Activated CD4-positive, alpha-beta T cell treated with anti-CD3 and anti-CD28 coated beads for 48 hours (primary cell): ENCODE results near the gene FRY.
"Not testable (repeated sequence)": the region's sequence is repeated elsewhere in the genome, so short reads cannot be mapped to it uniquely, and the experiment has no call there.

ENCODE experiments used
- DNase-seq: peaks from one replicate; pipeline ENCODE4 v3.0.0-alpha.2; 2020

Gene FRY

GRCh38 chr13:32031025-32031814 lies at the start of gene FRY:
Gene FRY, plus strand, starts transcription at chr13:32031774. Its CDS starts 22 bp downstream, at chr13:32031796.
- DNase-seq: peak; percentile 55

DNA sequence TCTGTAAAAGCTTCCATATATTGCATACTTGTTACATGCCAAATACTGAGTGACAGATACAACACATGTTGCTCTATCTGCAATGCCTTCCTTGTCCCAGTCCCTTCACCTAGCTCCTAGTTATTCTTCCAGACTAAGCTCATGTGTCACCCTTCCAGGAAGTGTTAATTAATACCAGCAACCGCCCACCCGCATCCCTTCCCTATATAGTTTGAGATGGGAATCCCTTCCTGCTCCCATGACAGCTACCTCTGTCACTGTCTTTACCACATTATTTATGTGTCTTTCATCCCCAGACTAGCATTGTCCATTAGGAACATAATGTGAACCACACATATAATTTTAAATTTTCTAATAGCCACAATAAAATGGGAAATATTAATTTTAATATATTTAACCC lies 49.5 kb upstream of the FRY start:
- no peak for DNase-seq

DNA sequence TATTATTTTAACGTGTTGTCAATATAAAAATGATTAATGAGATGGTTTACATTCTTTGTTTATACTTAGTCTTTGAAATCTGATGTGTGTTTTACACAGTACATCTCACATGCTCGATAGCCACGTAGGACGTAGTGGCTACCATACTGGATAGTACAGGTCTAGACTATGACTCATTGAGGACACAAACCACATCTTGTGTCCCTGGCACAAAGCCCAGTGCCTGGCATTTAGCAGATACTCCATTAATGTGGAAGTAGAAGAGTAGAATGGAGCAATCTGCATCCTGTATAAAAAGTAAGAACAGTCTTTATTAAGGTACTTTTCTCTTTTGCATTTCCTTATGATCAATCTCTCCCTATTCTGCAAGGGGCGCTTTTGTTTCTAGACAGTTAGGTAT lies 49.0 kb upstream of the FRY start:
- DNase-seq: no peak

GRCh38 chr13:31983696-31984095 lies 47.9 kb upstream of the FRY start:
- not testable (repeated sequence) for DNase-seq

- not testable (repeated sequence) for DNase-seq
These were observed 47.2 kb upstream of the FRY start for GRCh38 chr13:31984388-31984787.

DNA sequence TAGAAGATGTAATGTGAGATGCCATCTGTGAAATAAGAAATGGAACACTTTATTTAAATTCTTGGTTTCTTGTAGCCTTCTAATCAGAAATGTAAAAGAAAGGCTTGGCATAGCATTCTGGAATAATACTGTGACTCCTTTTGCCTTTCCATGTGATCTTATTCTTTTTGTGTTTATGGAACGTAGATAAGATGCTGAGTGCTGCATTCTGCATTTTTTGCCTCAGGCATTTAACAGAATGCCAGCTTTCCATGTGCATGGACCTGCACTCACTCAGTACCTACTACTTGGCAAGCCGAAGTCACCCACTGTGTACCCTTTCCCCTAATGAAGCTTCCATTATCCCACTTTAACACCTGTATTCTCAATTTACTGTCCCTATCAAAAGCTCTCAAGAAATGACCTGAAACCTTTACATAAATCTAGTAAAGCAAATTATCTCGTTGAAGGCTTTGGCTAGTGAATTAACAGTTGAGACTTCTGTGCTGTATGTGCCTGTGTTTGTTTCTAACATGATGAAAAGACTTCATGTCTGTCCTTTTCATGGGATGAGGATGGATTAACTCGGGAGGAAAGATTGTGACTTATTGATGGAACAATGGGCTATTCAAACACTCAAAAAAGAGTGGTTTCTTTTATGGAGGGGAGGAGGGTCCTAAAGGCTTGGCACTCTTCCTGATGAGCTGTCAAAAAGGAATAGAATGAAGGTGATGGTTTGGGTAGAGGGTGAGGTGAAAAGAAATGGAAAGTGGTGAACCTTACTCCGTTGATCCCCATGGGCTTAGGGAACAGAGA lies 44.7 kb upstream of the FRY start:
- DNase-seq: no peak

DNA sequence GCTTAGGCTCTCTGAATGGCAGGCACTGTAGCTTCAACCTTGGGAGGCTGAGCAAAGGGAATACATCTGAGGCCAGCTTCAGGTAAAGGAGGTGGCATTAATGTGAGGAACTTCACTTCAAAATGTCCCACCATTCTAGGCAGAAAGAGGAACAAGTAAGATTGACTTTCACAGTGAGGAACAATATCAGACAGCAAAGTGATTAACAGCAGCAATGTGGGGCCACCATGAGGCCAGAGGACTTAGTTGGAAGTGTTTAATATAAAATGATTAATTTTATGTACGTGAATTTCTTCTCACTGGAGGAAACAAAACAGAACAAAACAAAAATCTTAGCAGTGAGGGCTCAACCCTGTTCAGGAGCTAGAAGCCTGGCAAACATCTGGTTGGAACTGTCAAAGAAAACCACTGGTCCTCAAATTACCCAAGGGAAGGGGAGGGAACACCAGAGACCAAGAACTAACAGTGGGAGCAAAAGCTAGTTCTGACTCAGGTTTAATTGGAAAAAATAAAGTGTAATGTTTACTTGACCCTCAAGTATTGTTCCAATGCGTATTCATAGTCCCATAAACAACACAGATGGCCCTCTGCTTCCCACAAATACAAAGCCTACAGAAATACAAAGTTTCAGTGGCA lies 43.9 kb upstream of the FRY start:
- DNase-seq: no peak

DNA sequence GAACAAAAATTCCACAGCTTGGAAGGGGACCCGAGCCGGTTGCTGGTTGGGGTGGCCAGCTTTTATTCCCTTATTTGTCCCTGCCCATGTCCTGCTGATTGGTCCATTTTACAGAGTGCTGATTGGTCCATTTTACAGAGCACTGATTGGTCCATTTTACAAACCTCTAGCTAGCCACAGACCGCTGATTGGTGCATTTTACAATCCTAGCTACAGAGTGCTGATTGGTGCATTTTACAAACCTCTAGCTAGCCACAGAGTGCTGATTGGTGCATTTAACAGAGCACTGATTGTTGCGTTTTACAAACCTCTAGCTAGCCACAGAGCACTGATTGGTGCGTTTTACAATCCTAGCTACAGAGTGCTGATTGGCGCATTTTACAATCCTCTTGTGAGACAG lies 37.2 kb upstream of the FRY start:
- DNase-seq: not testable (repeated sequence)

DNA sequence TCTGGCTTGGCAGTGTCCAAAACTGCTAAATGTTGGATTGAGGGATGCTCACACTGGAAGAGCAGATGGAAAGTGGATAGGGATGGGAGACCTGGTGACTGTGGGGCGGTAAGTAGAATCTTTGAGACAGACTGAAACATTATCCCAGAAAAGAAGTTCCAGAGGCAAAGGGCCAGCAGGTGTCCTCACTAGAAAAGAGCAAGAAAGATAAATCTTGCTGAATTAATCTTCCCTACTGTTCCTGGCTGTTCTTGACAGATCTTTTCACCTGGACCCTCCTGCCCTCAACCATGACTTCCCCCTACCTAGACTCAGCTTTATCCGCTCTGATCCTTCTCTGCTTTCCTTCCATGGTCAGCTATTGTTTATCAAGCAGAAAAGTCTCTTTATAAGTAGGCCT lies 35.0 kb upstream of the FRY start:
- DNase-seq: no peak

DNA sequence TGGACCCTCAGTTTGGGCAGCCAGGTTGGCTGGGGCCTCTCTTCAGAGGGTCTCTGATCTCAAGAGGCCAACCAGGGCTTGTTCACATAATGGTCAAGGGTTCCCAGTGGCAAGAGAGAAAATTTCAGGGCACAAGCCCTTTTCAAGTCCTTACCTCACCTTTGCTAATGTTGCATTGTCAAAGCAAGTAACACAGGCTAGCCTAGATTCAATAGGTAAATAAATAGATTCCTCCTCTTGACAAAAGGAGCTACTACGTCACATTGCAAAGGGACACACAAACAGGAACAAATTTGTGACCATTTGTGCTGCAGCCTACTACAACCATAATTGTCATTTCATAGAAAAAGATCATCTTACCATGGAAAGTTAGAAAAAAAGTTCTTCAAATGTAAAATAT lies 33.9 kb upstream of the FRY start:
- no peak for DNase-seq

- DNase-seq: no peak
These were observed 33.4 kb upstream of the FRY start for GRCh38 chr13:31998131-31998530.

DNA sequence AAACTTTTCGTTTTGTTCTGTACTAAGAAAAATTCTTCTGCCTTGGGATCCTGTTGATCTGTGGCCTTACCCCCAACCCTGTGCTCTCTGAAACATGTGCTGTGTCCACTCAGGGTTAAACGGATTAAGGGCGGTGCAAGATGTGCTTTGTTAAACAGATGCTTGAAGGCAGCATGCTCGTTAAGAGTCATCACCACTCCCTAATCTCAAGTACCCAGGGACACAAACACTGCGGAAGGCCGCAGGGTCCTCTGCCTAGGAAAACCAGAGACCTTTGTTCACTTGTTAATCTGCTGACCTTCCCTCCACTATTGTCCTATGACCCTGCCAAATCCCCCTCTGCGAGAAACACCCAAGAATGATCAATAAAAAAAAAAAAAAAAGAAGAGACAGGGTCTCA lies 30.8 kb upstream of the FRY start:
- DNase-seq: not testable (repeated sequence)

DNA sequence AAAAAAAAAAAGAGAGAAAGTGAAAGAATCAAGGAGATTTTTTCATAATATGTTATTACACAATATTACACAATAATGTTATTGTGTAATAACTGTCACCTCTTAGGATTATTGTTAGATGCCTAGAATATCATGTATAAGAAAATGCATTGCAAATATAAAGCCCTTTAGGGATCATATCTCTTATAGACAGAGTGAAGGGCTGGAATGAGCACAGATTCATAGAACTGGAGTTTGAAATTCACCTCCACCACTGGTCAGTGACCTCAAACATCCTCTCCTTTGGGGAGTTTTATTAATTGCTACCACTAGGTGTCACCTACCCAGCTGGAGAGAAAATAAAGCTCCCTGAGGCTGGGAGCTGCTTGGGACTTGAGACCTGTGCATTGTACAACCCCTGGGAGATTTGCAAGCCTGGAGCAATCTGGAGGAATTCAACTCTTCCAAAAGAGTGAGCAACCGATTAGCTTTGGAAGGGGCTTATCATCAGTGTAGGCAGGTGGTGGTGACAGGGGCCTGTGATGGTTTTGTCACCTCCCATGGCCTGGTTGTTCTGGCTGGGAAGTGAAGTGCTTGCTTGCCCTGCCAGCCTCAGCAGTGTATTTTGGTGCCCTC lies 30.3 kb upstream of the FRY start:
- DNase-seq: peak; percentile 3

- no peak for DNase-seq
These were observed 29.8 kb upstream of the FRY start for GRCh38 chr13:32001769-32002168.

GRCh38 chr13:32002873-32003272 lies 28.7 kb upstream of the FRY start:
- no peak for DNase-seq

GRCh38 chr13:32007494-32007893 lies 24.1 kb upstream of the FRY start:
- DNase-seq: no peak

DNA sequence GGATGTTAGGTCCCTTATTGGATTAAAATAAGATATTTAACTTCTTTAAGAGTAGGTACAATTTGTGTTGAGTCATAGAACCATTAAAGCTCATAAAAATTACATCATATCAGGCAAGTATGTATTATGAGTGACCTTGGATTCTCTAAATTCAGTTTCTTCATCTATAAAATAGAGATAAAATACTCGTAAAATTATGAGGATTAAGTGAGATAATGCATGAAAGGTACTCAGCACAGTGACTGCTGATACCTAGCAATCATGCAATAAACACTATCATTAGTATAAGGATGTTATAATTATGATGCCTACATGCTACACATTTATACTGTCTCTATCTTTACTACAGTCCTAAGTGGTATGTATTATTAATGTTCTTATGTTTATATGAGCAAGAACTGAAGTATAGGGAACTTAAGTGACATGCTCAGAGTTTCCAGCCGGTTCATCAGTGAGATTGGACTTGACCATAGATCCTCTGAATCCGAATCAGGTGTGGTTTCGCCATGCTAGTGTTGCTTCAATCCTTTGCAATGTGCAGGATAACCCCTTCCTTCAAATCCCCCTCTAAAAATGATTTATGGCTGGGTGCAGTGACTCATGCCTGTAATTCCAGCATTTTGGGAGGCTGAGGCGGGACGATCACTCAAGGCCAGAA lies 22.9 kb upstream of the FRY start:
- no peak for DNase-seq

GRCh38 chr13:32009362-32009761 lies 22.2 kb upstream of the FRY start:
- no peak for DNase-seq

GRCh38 chr13:32010136-32010535 lies 21.4 kb upstream of the FRY start:
- no peak for DNase-seq

DNA sequence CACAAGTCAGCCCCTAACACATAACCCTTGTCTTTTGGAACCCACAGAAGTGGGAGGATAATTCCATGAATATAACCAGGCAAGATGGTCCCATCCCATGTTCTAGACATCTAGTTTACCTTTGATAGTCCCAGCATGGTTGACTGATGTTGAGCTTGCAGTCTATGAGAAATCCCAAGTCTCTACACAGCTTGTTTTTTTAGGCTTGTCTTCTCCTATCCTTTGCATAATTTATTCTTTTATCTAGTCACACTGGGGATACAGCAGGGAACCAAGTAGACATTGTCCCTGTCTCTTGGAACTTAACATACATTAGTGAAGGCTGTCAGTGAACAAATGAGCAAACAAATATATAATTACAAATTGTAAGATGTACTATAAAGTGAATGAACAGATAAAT lies 19.6 kb upstream of the FRY start:
- no peak for DNase-seq

DNA sequence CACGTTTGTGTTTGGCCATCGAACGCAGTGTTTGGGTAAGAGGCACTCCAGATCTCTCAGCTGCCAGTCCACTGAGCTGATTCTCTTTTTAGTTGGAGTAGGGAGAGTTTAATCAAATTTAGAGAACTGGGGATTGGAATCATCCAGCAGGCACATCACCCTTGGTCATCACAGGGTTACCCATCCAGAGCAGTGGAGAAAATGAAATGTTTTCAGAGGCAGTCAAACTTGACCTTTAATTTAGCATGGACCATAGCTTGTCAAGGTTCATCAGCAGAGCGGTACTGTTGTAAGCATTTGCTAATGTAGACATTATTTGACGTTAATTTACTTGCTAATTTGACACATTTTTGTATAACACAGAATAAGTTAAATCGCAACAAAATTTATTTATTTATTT lies 18.4 kb upstream of the FRY start:
- DNase-seq: no peak

DNA sequence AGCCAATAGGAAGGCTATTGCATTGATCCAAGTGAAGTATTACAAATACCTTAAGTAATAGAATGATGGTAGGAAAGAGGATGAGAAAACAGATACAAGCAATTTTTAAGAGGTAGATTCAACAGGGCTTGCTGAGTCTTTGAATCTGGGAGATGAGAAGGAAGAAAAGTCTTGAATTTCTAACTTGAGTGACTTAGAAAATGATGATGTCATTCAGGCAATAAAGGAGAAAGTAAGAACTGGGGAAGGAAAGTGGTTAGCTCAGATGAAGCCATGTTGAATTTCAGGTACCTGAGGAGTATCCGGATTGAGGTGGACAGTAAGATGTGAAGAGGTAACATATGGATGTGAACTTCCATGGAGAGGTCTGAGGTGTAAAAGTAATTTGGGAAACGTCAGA lies 15.5 kb upstream of the FRY start:
- no peak for DNase-seq

DNA sequence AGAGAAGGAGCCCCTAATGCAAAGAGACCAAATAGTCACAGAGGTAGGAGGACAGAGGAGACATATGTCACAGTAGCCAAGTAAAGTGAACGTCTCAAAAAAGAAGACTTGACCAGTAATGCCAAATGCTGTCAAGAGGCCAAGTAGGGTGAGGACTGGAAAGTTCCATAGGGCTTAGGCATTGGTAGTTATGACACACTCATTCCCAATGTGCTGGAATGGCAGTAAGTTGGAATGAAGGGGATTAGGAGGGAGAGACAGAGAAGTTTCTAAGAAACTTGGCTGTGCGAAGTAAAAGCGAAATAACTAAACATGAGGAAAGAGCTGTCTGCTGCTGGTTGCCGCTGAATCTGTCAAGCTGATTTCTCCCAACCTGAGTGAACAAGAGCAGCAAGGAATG lies 14.9 kb upstream of the FRY start:
- DNase-seq: no peak
